Superior temporal gyrus (tissue), 1 donor: ENCODE results near the gene TXNDC5.
"Not testable (repeated sequence)": the region's sequence is repeated elsewhere in the genome, so short reads cannot be mapped to it uniquely, and the experiment has no call there.

Experiments used
- DNase-seq: peaks from one replicate; pipeline ENCODE4 v3.0.0-alpha.2; 2016; ENCODE audit errors: extremely low spot score

TXNDC5 gene

DNA sequence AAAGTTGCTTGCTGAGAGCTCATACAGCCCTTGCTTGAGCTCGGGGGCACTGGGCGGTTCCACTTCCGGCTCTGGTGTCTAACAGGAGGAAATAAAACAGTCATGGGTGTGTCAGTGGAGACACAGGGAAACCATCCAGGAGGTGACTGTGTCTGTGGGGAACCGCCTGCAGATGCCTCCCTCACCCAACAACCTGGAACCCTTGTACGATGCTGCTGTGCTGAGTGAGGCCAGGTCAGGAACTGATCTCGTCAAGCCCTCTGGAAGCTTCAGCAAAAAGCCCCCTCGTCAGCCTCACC lies 15.5 kb downstream of the TXNDC5 start:
- no peak for DNase-seq

DNA sequence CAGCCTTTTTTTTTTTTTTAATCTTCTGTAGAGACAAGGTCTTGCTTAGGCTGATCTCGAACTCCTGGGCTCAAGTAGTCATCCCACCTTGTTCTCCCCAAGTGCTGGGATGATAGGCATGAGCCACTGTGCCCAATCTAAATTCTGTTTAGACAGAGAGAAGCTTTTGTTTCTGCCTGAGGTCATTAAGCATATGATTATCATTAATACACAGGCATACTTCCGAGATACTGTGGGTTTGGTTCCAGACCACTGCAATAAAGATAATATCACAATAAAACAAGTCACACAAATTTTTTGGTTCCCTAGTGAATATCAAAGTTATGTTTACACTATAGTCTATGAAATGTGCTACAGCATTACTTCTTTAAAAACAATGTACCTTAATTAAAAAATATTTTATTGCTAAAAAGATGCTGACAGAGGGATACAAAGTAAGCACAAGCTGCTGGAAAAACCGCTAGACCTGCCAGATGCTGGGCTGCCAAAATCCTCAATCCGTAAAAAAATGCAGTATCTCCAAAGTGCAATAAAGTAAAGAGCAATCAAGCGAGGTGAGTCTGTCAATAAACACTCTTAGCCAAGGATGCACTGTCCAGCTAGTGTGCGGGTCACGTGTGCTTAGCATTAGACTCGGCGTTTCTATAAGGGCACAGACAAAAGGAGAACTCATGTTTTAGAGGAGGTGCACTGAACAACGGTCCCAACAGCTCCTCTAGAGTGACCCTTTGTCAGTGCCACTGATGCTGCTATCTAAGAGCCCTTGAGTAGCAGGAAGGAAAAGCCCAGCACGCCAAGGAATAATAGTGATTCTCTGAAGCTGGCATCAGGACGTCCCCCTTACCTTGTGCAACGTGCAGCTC lies 16.1 kb downstream of the TXNDC5 start:
- no peak for DNase-seq

- DNase-seq, result no peak
These were observed 17.2 kb downstream of the TXNDC5 start for GRCh38 chr6:7893342-7893741.

- DNase-seq, result not testable (repeated sequence)
These were observed 18.2 kb downstream of the TXNDC5 start for GRCh38 chr6:7892367-7892766.

- no peak for DNase-seq
These were observed 19.3 kb downstream of the TXNDC5 start for GRCh38 chr6:7891078-7891872.

- no peak for DNase-seq
These were observed 21.8 kb downstream of the TXNDC5 start for GRCh38 chr6:7888587-7889357.

DNA sequence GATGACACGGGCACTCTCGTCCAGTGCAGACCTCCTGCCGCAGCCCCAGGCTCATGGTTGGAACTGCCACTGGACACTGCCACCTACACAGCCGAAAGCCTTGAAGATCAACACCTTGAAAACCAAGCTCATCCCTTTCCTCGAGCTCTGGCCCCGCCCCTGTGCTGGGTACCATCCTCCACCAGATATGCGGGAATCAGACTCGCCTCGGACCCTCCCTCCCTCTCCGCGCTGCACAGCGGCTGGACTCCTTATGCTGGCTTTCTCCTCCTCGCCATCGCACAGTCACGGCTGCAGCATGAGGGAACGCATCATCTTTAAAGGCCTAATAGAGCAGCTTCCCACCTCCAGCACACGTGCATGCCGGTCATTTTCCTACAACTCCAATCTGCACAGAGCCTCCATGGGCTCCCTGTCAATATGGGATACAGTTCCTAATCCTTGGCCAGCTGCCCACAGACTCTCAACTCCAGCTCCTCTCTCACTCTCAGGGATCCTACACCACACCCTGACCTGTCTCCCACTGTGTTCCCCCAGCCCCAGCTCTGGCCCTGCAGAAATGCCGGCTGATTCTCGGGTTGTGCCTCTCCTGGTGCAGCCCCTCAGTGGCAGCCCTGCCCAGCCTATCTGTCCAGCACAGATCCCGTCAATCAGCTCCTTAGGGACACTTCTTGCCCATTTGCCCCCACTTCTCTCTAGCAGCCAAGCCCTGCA lies 23.2 kb downstream of the TXNDC5 start:
- DNase-seq, result no peak

GRCh38 chr6:7886132-7886531 lies 24.5 kb downstream of the TXNDC5 start:
- DNase-seq, result no peak

DNA sequence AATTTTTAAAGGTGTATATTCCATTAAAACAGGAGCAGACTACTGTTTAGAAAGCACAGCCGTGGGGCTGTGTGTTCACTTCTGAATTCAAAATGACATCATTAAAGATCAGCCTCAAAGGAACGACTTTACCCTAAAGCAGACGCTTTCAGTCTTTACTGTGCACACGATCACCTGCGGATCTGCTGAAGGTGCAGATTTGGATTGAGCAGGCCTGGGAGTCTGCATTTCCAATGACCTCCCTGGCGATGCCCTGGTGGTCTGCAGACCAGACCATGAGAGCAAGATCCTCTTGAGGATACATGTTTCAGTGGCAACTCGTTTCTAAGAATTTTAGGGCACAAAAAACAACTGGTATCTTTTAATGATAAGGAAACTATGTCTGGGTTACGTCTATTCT lies 27.2 kb downstream of the TXNDC5 start:
- no peak for DNase-seq

GRCh38 chr6:7882505-7883257 lies 27.9 kb downstream of the TXNDC5 start:
- no peak for DNase-seq

DNA sequence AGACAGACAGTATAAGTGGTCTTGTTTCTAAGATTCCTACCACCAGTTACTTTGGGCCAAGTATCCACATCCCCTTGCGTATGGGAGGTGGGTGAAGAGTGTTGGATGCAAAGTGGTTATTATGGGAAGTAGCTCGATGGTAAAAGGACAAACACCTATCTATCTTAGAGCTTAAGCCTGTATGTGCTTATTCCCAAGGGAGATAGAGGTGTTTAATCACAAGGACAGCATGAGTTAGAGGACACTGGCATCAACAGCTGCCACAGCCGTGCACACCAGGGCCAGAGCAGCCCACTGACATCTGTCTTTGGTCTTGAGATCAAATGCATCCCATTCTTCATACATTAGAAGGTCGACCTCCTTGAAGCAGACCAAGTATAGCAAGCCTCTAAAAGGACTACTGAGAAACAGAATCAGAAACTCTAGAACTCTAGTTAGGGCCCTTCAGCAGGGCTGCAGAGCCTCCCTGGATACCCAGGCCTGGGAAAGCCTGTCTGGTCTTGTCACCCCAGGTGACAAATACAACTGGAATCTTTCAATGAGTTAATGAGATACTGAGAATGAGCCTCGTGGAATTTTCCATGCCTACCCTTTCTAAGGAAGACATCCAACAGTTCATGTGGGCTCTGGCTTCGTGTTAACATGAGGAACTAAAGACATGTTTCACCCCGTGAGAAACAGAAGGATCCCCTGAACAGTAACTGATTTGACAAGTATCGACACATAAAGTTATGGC lies 28.7 kb downstream of the TXNDC5 start:
- no peak for DNase-seq

DNA sequence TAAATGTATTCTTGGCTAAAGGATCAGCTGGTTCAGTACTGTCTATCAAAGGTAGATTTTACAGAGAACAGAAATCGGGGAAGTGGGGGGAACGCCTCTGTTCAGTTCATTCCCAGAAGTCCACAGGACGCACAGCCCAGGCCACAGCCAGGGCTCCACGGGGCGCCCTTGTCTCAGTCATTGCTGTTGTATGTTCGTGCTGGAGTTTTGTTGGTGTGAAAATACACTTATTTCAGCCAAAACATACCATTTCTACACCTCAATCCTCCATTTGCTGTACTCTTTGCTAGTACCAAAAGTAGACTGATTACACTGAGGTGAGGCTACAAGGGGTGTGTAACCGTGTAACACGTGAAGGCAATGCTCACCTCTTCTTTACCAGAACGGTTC lies 29.9 kb downstream of the TXNDC5 start:
- no peak for DNase-seq

DNA sequence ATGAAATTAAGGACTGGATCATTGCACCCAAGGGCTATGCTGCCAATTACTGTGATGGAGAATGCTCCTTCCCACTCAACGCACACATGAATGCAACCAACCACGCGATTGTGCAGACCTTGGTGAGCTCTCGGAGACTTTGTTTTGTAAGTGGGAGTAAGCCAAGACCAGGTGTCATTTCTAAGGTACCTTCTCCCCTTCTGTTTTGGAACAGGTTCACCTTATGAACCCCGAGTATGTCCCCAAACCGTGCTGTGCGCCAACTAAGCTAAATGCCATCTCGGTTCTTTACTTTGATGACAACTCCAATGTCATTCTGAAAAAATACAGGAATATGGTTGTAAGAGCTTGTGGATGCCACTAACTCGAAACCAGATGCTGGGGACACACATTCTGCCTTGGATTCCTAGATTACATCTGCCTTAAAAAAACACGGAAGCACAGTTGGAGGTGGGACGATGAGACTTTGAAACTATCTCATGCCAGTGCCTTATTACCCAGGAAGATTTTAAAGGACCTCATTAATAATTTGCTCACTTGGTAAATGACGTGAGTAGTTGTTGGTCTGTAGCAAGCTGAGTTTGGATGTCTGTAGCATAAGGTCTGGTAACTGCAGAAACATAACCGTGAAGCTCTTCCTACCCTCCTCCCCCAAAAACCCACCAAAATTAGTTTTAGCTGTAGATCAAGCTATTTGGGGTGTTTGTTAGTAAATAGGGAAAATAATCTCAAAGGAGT lies 30.4 kb downstream of the TXNDC5 start:
- no peak for DNase-seq

- no peak for DNase-seq
These were observed 31.0 kb downstream of the TXNDC5 start for GRCh38 chr6:7879579-7879978.

DNA sequence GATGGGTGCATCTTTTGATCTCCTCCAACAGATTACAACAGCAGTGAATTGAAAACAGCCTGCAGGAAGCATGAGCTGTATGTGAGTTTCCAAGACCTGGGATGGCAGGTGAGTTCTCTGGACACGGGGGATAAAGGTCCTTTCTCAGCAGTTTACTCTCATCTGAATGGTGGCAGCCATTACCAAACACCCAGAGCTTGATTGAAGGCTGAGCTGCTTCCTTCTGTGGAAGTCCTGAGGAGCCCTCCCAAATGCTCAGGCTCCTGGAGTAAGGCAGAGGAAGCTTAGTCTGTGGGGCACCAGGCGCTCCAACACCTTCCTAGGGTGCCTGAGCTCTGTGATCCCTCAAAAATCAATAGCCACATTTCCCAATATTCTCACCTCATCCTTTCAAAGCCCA lies 31.5 kb downstream of the TXNDC5 start:
- DNase-seq, result no peak

DNA sequence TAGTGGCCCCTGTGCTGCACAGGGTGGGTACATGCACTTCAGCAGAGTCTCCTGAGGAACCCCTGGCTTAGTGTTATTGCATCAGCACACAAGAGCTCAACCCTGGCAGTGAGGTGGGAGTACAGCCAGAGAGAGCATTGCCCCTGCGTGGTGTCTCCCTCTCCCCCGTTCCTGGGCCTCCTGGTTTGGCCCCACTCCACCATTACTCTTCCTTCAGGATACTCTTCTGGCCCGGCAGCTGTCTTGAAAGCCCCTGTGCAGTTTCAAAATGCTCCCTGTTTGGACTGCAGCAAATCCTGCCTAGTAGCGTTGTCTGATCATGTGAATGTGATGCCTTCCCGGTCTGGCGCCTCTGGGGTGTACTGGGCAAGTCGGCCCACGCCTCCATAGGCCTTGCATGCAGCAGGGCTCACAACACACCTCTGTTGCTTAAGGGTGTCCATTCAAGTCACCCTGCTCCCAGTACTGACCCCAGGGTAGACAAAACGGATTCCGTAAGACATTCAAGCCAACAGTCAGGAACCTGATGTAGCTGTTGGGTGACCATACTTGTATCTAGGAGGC lies 32.1 kb downstream of the TXNDC5 start:
- no peak for DNase-seq

DNA sequence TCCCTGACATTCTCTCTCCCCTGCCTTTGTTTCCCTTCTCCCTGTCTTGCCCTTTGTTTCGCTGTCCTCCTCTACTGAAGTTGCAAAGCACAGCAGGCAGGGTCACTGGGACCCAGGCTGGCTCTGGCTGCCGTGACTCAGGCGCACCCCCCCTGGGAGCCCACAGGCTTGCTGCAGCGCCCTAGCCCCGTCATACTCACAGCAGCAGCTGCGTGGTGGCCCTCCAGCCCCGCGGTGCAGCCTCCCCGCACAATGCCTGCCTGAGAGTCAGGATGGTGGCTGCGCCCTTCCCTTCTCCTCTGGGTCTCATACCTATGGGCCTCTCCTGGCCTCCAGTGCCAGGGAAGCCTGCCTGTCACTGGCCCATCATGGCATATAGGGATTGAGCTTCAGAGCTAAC lies 41.7 kb downstream of the TXNDC5 start:
- no peak for DNase-seq

- no peak for DNase-seq
These were observed 44.1 kb downstream of the TXNDC5 start for GRCh38 chr6:7866526-7866925.

DNA sequence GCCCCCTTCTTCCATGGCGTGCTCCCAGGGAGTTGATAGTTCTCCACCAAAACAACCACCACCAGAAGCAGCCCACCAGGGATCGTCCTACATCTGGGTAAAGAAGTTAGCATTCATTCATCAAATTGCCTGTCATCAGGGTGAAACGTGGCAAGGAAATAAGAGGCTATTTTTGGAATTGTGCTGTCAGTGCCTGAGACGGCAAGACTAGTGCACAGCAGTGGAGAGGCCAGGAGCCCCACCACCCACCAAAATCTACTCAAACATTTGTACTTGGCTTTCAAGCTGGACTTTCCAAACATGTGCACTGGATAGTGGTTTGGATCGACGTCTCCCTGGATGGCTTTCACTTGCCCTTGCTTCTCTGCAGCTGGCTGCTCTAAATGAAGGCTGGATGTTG lies 44.8 kb downstream of the TXNDC5 start:
- no peak for DNase-seq
